ENCODE measurements around the gene PPP2R2B. TPM values are rescaled to one million over a fixed set of nuclear protein-coding genes. Genes with fewer than 3 reads are reported as not detected.
A peak's percentile ranks its signal among the peaks of the same experiment; 100 is the strongest.

PPP2R2B gene
- total and polyA plus RNA-seq, 2 of the 4 experiments (the other 2 are of a cell fraction): not detected

- H2AK9ac ChIP-seq (replicated peaks; ENCODE audit: low read depth, low read length, poor library complexity): no peak overlapping the region
- intact Hi-C loops (cut with micrococcal nuclease) (no loop called here), dilution Hi-C loops (cut with HindIII; ENCODE audit: low sequenced_read_pairs, unreplicated experiment) (no loop called here), in situ Hi-C loops (cut with MboI; ENCODE audit: low sequenced_read_pairs) (no loop called here)
- H3K4me3 ChIP-seq (ENCODE audit: insufficient read depth, low read depth, low read length): no peak overlapping the region
- no peaks in the 10 kb centered on the region for H3K4me1 ChIP-seq (ENCODE audit: control insufficient read depth, insufficient read depth, low read length)
- ATAC-seq (ENCODE audit: low read depth) (no peak), DNase-seq (peak; percentile 9)
- no peak overlapping the region for H3K56ac ChIP-seq (ENCODE audit: extremely low read depth, insufficient read depth, low read length)
- POLR2A ChIA-PET (ENCODE audit: unreplicated experiment): no interaction called here
- no CpG with 5 or more reads among the region's 3 CpGs for WGBS, 2 experiments (ENCODE audit: extremely low coverage in 2 of 2, insufficient read length in 1 of 2)
- no peak overlapping the region for H2AK5ac ChIP-seq (ENCODE audit: low read depth, low read length)
- peak overlapping the region; percentile 8; the same call in 1 of the 2 replicates for H3K18ac ChIP-seq (ENCODE audit: low read depth, low read length)
- no peak overlapping the region for H3K27ac ChIP-seq (ENCODE audit: insufficient read depth, low read length)
- no peaks in the 10 kb centered on the region for H3K9me1 ChIP-seq (ENCODE audit: insufficient read depth, low read length)
- no peaks in the 10 kb centered on the region for H3K36me3 ChIP-seq (ENCODE audit: control insufficient read depth, insufficient read depth, low read length)
- H3K9me3 ChIP-seq (ENCODE audit: control insufficient read depth, insufficient read depth, low read length): peaks cover 5% of the 10 kb centered on the region; the same call in 1 of the 2 replicates
- H3K4me2 ChIP-seq (ENCODE audit: low read depth, low read length): no peak overlapping the region
- H4K5ac ChIP-seq (ENCODE audit: low read depth, low read length): no peak overlapping the region
- H3K27me3 ChIP-seq (ENCODE audit: control insufficient read depth, insufficient read depth, low read length): no peaks in the 10 kb centered on the region
- H3K79me1 ChIP-seq (ENCODE audit: low read depth in 1 of 2, low read length in 2 of 2): no peaks in the 10 kb centered on the region
- H3K9ac ChIP-seq (ENCODE audit: low read depth, low read length): no peak overlapping the region
- no peak overlapping the region for H2BK20ac ChIP-seq (ENCODE audit: low read depth, low read length)
- CTCF ChIA-PET: no interaction called here
- no peak overlapping the region for H4K91ac ChIP-seq (ENCODE audit: insufficient read depth, low read depth, low read length)
- no peaks in the 10 kb centered on the region for H4K20me1 ChIP-seq (ENCODE audit: insufficient read depth, low read length)
- no peak overlapping the region; the same call in 2 of the 3 replicates for H2BK15ac ChIP-seq (ENCODE audit: low read depth, low read length)
- H4K8ac ChIP-seq (ENCODE audit: low read depth in 2 of 2, low read length in 2 of 2): no peak overlapping the region
- no peak overlapping the region for H2BK5ac ChIP-seq (ENCODE audit: low read depth, low read length, poor library complexity, severe bottlenecking)
- no peak overlapping the region for H2AFZ ChIP-seq (replicated peaks; ENCODE audit: low read length, poor library complexity)
- H3K23ac ChIP-seq (ENCODE audit: low read depth, low read length): no peak overlapping the region
- no TSS peak for BruUV-seq (replicated peaks)
- H3K4ac ChIP-seq (ENCODE audit: low read depth, low read length): no peak overlapping the region
- no peak overlapping the region for H3K14ac ChIP-seq (replicated peaks; ENCODE audit: low read depth, low read length)
- no peak for TF ChIP-seq MXI1 (IDR thresholded peaks at IDR 0.05; ENCODE audit: borderline replicate concordance, low read depth, low read length)
- TF ChIP-seq BHLHE40 (IDR thresholded peaks at IDR 0.05; ENCODE audit: low read depth, low read length): no peak
- TF ChIP-seq CHD1 (IDR thresholded peaks at IDR 0.05; ENCODE audit: low read depth, low read length): no peak
- TF ChIP-seq RAD21 (IDR thresholded peaks at IDR 0.05; ENCODE audit: low read length): no peak
- TF ChIP-seq MAFK (IDR thresholded peaks at IDR 0.05; ENCODE audit: low read depth, low read length): no peak
- TF ChIP-seq, protein P1, sequence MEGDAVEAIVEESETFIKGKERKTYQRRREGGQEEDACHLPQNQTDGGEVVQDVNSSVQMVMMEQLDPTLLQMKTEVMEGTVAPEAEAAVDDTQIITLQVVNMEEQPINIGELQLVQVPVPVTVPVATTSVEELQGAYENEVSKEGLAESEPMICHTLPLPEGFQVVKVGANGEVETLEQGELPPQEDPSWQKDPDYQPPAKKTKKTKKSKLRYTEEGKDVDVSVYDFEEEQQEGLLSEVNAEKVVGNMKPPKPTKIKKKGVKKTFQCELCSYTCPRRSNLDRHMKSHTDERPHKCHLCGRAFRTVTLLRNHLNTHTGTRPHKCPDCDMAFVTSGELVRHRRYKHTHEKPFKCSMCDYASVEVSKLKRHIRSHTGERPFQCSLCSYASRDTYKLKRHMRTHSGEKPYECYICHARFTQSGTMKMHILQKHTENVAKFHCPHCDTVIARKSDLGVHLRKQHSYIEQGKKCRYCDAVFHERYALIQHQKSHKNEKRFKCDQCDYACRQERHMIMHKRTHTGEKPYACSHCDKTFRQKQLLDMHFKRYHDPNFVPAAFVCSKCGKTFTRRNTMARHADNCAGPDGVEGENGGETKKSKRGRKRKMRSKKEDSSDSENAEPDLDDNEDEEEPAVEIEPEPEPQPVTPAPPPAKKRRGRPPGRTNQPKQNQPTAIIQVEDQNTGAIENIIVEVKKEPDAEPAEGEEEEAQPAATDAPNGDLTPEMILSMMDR (conservative IDR thresholded peaks at IDR 0.05; ENCODE audit: low read depth, low read length): no peak
- no peak for TF ChIP-seq CEBPB (IDR thresholded peaks at IDR 0.05; ENCODE audit: low read depth, low read length)
- TF ChIP-seq, protein P2, sequence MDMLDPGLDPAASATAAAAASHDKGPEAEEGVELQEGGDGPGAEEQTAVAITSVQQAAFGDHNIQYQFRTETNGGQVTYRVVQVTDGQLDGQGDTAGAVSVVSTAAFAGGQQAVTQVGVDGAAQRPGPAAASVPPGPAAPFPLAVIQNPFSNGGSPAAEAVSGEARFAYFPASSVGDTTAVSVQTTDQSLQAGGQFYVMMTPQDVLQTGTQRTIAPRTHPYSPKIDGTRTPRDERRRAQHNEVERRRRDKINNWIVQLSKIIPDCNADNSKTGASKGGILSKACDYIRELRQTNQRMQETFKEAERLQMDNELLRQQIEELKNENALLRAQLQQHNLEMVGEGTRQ (IDR thresholded peaks at IDR 0.05; ENCODE audit: low read depth, low read length): no peak
- H2BK120ac ChIP-seq (ENCODE audit: low read depth, low read length): peak overlapping the region; percentile 73; the same call in 1 of the 2 replicates
These were observed 145.6 kb downstream of the PPP2R2B start for GRCh38 chr5:146732962-146733361.
